ENCODE measurements around the gene PPIA.
A peak's percentile ranks its signal among the peaks of the same experiment; 100 is the strongest.
"Not testable (repeated sequence)": the region's sequence is repeated elsewhere in the genome, so short reads cannot be mapped to it uniquely, and the experiment has no call there.

The PPIA gene

GRCh38 chr7:44787762-44788161 lies 8.7 kb upstream of the PPIA start:
- DNase-seq (ENCODE audit: low read depth) = no peak

- no peak for DNase-seq (ENCODE audit: low read depth)
These were observed 6.5 kb upstream of the PPIA start for GRCh38 chr7:44789990-44790389.

GRCh38 chr7:44791278-44792219 lies 4.9 kb upstream of the PPIA start:
- DNase-seq (ENCODE audit: low read depth) = no peak

GRCh38 chr7:44793919-44794318 lies 2.6 kb upstream of the PPIA start:
- DNase-seq (ENCODE audit: low read depth) = no peak

- DNase-seq (ENCODE audit: low read depth) = no peak
These were observed 2.1 kb upstream of the PPIA start for GRCh38 chr7:44794331-44794730.

- DNase-seq (ENCODE audit: low read depth) = no peak
These were observed 412 bp upstream of the PPIA start for GRCh38 chr7:44796034-44796503.

- DNase-seq (ENCODE audit: low read depth) = peak; percentile 76
These were observed 1.1 kb downstream of the PPIA start for GRCh38 chr7:44797329-44798258.

- no peak for DNase-seq (ENCODE audit: low read depth)
These were observed 2.3 kb downstream of the PPIA start for GRCh38 chr7:44798649-44799305.

GRCh38 chr7:44799939-44800338 lies 3.5 kb downstream of the PPIA start:
- DNase-seq (ENCODE audit: low read depth) = no peak

GRCh38 chr7:44801890-44802289 lies 5.4 kb downstream of the PPIA start:
- no peak for DNase-seq (ENCODE audit: low read depth)

GRCh38 chr7:44802418-44803025 lies 6.0 kb downstream of the PPIA start:
- DNase-seq (ENCODE audit: low read depth) = no peak

- DNase-seq (ENCODE audit: low read depth) = not testable (repeated sequence)
These were observed 7.5 kb downstream of the PPIA start for GRCh38 chr7:44803828-44804519.

- DNase-seq (ENCODE audit: low read depth) = no peak
These were observed 9.5 kb downstream of the PPIA start for GRCh38 chr7:44805950-44806349.

GRCh38 chr7:44808914-44809393 lies 12.5 kb downstream of the PPIA start:
- DNase-seq (ENCODE audit: low read depth) = no peak

- no peak for DNase-seq (ENCODE audit: low read depth)
These were observed 14.6 kb downstream of the PPIA start for GRCh38 chr7:44811093-44811492.

GRCh38 chr7:44811571-44811970 lies 15.1 kb downstream of the PPIA start:
- DNase-seq (ENCODE audit: low read depth) = no peak

- DNase-seq (ENCODE audit: low read depth) = no peak
These were observed 18.4 kb downstream of the PPIA start for GRCh38 chr7:44814919-44815318.

GRCh38 chr7:44819292-44819691 lies 22.8 kb downstream of the PPIA start:
- no peak for DNase-seq (ENCODE audit: low read depth)

- no peak for DNase-seq (ENCODE audit: low read depth)
These were observed 26.8 kb downstream of the PPIA start for GRCh38 chr7:44823255-44823781.

- no peak for DNase-seq (ENCODE audit: low read depth)
These were observed 28.5 kb downstream of the PPIA start for GRCh38 chr7:44824894-44825526.
